Peyer's patch (tissue), 4 donors: ENCODE data around the gene MPPED1. TPM values are rescaled to one million over a fixed set of nuclear protein-coding genes. Genes with fewer than 3 reads are reported as not detected.

Experiments used
- DNase-seq, 3 donors: peaks; one replicate each; pipeline ENCODE4 v3.0.0-alpha.2; 2017 to 2019
- H3K27ac ChIP-seq, 4 donors: fragments of 200-600 bp; sonication (generic); one replicate each; pipeline ENCODE4 v1.5.1; 2016 to 2019
- H3K27me3 ChIP-seq, 2 donors: fragments of 200-600 bp; sonication (generic); one replicate each; pipeline ENCODE4 v1.5.1; 2019
- H3K36me3 ChIP-seq, 3 donors: fragments of 200-600 bp; sonication (generic); one replicate each; pipeline ENCODE4 v1.5.1; 2016 to 2019
- H3K4me1 ChIP-seq, 4 donors: fragments of 200-600 bp; sonication (generic); one replicate each; pipeline ENCODE4 v1.5.1; 2016 to 2019
- H3K4me3 ChIP-seq, 4 donors: fragments of 200-600 bp; sonication (generic); 1 replicate in 3 of 4; 2 replicates in 1 of 4; pipeline ENCODE4 v1.5.1; 2016 to 2019; ENCODE audit warnings: mild to moderate bottlenecking in 1 of 4
- H3K9me3 ChIP-seq, 4 donors: fragments of 200-600 bp; sonication (generic); one replicate each; pipeline ENCODE4 v1.5.1; 2016 to 2019; ENCODE audit warnings: mild to moderate bottlenecking in 1 of 4
- POLR2A ChIP-seq, 2 donors: fragments of 450-650 bp; IDR thresholded peaks; one replicate each; pipeline ENCODE4 v1.5.1; 2017; ENCODE audit warnings: antibody characterized with exemption in 2 of 2, mild to moderate bottlenecking in 2 of 2, moderate library complexity in 2 of 2
- total RNA-seq, 4 donors: library from RNA; depleted of rRNA; stranded (reverse); fragments of >200 nt; gene quantifications; one replicate each; pipeline ENCODE4 v1.1.0, GENCODE V29; 2016
- TF ChIP-seq, protein P1 (sequence below), 6 experiments: fragments of 450-650 bp in 4 of 6; fragments of 200-600 bp in 2 of 6; sonication (generic) in 1 of 6; IDR thresholded peaks; one replicate each; pipeline ENCODE4 v1.5.1; 2017 to 2019; ENCODE audit warnings: antibody characterized with exemption in 6 of 6, mild to moderate bottlenecking in 3 of 6, moderate library complexity in 1 of 6

Gene MPPED1
- total RNA-seq, 4 donors from 2014 or later, result not detected

DNA sequence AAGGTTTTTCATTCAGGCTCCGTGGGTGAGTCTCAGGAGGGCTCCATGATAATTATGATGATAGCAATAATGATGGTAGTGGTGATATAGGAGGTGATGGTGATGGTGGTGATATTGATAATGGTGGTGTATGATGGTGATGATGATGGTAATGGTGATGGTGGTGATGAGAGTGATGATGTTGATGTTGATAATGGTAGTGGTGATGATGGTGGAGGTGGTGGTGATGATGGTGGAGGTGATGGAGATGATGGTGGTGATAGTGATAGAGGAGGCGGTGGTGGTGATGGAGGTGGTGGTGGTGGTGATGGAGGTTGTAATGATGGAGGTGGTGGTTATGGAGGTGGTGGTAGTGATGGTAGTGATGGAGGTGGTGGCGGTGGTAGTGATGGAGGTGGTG lies 79.4 kb downstream of the MPPED1 start:
- no peaks in the 10 kb centered on the region for H3K36me3 ChIP-seq
- H3K27me3 ChIP-seq, result no peaks in the 10 kb centered on the region

DNA sequence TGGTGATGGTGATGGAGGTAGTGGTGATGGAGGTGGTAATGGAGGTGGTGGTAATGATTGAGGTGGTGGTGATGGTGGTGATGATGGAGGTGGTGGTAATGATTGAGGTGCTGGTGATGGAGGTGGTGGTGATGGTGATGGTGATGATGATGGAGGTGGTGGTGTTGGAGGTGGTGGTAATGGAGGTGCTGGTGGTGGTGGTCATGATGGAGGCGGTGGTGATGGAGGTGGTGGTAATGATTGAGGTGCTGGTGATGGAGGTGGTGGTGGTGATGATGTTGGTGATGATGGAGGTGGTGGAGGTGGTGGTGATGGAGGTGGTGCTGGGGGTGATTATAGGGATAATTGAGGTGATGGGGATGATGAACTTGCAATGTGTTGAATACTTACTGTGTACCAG lies 79.9 kb downstream of the MPPED1 start:
- H3K9me3 ChIP-seq, result no peaks in the 10 kb centered on the region
- H3K4me3 ChIP-seq, result no peak overlapping the region
- H3K36me3 ChIP-seq, result no peaks in the 10 kb centered on the region
- no peaks in the 10 kb centered on the region for H3K27me3 ChIP-seq
- TF ChIP-seq POLR2A (IDR thresholded peaks at IDR 0.05), result no peak
- TF ChIP-seq, protein P1, sequence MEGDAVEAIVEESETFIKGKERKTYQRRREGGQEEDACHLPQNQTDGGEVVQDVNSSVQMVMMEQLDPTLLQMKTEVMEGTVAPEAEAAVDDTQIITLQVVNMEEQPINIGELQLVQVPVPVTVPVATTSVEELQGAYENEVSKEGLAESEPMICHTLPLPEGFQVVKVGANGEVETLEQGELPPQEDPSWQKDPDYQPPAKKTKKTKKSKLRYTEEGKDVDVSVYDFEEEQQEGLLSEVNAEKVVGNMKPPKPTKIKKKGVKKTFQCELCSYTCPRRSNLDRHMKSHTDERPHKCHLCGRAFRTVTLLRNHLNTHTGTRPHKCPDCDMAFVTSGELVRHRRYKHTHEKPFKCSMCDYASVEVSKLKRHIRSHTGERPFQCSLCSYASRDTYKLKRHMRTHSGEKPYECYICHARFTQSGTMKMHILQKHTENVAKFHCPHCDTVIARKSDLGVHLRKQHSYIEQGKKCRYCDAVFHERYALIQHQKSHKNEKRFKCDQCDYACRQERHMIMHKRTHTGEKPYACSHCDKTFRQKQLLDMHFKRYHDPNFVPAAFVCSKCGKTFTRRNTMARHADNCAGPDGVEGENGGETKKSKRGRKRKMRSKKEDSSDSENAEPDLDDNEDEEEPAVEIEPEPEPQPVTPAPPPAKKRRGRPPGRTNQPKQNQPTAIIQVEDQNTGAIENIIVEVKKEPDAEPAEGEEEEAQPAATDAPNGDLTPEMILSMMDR (IDR thresholded peaks at IDR 0.05), result no peak
- H3K27ac ChIP-seq, result no peak overlapping the region
- no peak for DNase-seq
- no peaks in the 10 kb centered on the region for H3K4me1 ChIP-seq

More for the DNA sequence above, 79.4 kb downstream of the MPPED1 start:
- H3K4me1 ChIP-seq, result no peaks in the 10 kb centered on the region
- TF ChIP-seq, protein P1 (IDR thresholded peaks at IDR 0.05), result no peak
- TF ChIP-seq POLR2A (IDR thresholded peaks at IDR 0.05), result no peak
- H3K9me3 ChIP-seq, result no peaks in the 10 kb centered on the region
- no peak overlapping the region for H3K4me3 ChIP-seq
- H3K27ac ChIP-seq, result no peak overlapping the region
- DNase-seq, result no peak

DNA sequence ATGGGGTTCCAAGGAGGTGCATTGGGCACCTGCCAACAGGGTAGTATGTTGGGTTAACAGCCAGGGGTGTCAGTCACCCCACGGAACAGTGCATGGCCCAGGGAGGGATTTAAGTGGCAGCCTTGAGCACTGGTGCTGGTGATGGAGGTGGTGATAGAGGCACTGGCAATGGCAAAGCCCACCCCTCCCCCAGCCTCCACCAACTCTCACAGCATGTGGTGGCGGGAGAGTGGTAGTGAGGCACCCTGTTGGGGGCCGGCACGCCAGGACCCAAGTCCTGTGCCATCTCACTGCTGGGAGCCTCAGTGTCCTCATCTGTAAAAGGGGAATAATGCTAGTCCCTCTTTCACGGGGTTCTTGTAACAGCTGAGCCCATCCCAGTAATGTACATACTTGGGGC lies 81.5 kb downstream of the MPPED1 start:
- no peak overlapping the region for H3K4me3 ChIP-seq
- H3K36me3 ChIP-seq, result no peaks in the 10 kb centered on the region

DNA sequence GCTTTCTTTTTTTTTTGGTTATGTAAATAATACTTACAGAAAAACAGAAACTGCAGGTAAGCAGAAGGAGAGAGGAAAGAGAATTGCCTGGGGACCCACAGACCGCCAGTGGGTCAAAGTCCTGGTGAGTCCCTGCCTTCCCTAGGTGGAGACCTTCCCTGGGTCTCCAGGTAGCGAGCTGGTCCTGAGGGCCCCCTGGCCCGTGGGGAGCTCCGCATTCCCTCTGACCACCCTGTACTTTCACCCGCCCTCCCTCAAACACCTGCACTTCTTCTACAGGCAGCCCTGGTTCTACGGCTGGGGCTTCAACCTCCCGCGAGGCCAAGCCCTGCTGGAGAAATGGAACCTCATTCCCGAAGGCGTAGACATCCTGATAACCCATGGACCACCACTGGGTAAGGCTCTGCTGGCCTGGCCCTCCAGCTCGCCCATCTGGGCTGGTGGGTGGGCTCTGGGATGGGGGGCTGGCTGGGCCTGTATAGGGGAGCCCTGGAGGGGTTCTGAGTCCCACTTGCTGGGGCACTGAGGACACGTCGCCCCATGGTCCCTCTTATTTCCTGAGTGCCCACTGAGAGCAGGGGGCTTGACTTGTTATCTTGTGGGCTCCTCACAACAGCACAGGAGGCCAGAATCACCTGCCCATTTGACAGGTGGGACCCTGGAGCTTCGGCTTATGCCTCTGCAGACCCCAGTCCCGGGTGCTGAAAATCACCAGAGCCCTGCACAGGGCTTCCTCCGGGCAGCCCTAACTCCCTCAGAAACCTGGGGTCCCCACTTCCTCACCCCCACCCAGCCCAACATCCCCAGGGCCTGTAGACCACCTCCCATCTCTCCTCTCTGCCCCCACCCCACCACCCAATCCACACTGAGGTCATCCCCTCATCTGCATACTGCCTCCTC lies 86.4 kb downstream of the MPPED1 start:
- Histone ChIP-seq H3K4me3 (no peak overlapping the region), H3K27ac (no peak overlapping the region), H3K4me1 (no peaks in the 10 kb centered on the region), H3K27me3 (no peaks in the 10 kb centered on the region), H3K36me3 (no peaks in the 10 kb centered on the region), H3K9me3 (no peaks in the 10 kb centered on the region)
- no peak for DNase-seq
- TF ChIP-seq, protein P1 (IDR thresholded peaks at IDR 0.05), result no peak

More for the DNA sequence above, 81.5 kb downstream of the MPPED1 start:
- Histone ChIP-seq H3K27me3 (no peaks in the 10 kb centered on the region), H3K4me1 (no peaks in the 10 kb centered on the region), H3K9me3 (no peaks in the 10 kb centered on the region), H3K27ac (no peak overlapping the region)
- DNase-seq, result no peak
- TF ChIP-seq POLR2A (IDR thresholded peaks at IDR 0.05), result no peak
- TF ChIP-seq, protein P1 (IDR thresholded peaks at IDR 0.05), result no peak

DNA sequence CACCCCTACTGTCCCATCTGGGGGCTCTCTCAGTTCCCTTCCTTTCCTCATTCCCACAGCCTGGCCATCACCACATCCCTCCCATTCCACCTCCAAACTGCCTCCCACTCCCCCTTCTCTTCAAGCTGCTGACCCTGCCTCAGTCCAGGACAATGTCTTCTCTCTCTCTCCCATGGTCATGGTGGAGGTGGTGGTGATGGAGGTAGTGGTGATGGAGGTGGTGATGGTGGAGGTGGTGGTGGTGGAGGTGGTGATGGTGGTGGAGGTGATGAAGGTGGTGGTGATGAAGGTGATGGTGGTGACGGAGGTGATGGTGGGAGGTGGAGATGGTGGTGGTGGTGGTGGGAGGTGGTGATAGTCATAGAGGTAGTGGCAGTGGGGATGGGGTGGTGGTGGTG lies 87.0 kb downstream of the MPPED1 start:
- Histone ChIP-seq H3K27ac (no peak overlapping the region), H3K27me3 (no peaks in the 10 kb centered on the region), H3K4me1 (no peaks in the 10 kb centered on the region), H3K9me3 (no peaks in the 10 kb centered on the region), H3K36me3 (no peaks in the 10 kb centered on the region), H3K4me3 (no peak overlapping the region)
- DNase-seq, result no peak
- TF ChIP-seq, protein P1 (IDR thresholded peaks at IDR 0.05), result no peak
- no peak for TF ChIP-seq POLR2A (IDR thresholded peaks at IDR 0.05)
